GM18505 (cell line): ENCODE measurements around the gene LCN6.
"Not testable (repeated sequence)": the region's sequence is repeated elsewhere in the genome, so short reads cannot be mapped to it uniquely, and the experiment has no call there.

ENCODE experiments used
- ATAC-seq: cut with Tn5 transposase; IDR thresholded peaks from one replicate; pipeline ENCODE4 v1.9.1; 2021; ENCODE audit not compliant: unreplicated experiment
- POLR2A ChIP-seq: IDR thresholded peaks from 4 replicates; pipeline ENCODE4 v1.6.1; 2011; ENCODE audit warnings: borderline replicate concordance; ENCODE audit not compliant: insufficient read depth, insufficient read length; ENCODE audit errors: extremely low read depth

Gene LCN6

GRCh38 chr9:136787690-136788400, 39.5 kb upstream of the LCN6 start:
- no peak for TF ChIP-seq POLR2A

DNA sequence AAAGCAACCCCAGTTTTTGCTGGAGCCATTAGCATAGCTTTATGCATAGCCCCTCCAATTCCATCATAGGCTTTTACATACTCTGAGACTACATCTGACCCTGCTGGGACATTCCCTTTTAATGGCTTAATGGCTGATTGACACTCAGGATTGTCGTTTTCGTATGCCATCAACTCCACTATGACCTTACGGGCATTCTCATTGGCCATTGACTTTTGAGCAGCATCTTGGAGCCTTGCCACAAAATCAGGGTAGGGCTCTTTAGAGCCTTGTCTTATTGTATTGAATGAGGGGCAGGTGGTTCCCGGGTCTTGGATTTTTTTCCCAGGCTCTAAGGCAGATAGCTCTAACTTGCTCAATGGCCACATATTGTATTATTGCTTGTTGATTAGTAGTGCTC, 38.7 kb upstream of the LCN6 start:
- not testable (repeated sequence) for ATAC-seq

More at GRCh38 chr9:136787690-136788400, 39.5 kb upstream of the LCN6 start:
- ATAC-seq: no peak

- ATAC-seq: no peak
- no peak for TF ChIP-seq POLR2A
Measured at GRCh38 chr9:136786451-136786850, 38.1 kb upstream of the LCN6 start.

GRCh38 chr9:136785565-136786355, 37.4 kb upstream of the LCN6 start:
- ATAC-seq: not testable (repeated sequence)

GRCh38 chr9:136784997-136785361, 36.7 kb upstream of the LCN6 start:
- TF ChIP-seq POLR2A: no peak
- no peak for ATAC-seq

DNA sequence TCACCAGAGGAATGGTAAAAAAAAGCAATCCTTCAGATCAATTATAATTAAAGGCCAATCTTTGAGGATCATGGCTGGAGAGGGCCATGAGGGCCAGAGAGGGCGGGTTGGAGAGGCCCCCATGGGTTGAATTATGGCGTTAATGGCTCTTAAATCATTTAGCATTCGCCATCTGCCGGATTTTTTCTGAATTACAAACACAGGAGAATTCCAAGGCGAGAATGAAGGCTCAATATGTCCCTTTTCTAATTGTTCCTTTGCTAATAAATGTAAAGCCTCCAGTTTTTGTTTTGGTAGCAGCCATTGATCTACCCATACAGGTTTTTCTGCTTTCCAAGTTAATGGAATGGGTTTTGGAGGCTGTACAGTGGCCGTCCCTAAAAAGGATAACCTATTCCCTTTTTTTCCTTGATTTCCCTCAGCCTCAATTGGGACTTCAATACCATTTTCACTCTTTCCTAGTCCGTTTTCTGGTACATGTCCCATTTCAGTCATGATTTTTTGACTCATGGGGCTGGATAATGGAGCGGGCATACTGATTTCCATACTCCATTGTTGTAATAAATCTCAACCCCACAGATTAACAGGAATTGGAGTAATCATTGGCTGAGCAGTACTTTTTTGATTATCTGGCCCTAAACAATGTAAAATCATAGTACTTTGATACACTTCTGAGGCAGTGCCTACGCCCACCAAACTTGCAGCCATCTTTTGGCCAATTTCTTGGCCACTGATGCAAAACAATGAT, 36.1 kb upstream of the LCN6 start:
- no peak for ATAC-seq
- no peak for TF ChIP-seq POLR2A

- no peak for TF ChIP-seq POLR2A
- no peak for ATAC-seq
Measured at GRCh38 chr9:136782452-136782851, 34.1 kb upstream of the LCN6 start.

GRCh38 chr9:136779808-136780207, 31.5 kb upstream of the LCN6 start:
- TF ChIP-seq POLR2A: no peak
- ATAC-seq: no peak

DNA sequence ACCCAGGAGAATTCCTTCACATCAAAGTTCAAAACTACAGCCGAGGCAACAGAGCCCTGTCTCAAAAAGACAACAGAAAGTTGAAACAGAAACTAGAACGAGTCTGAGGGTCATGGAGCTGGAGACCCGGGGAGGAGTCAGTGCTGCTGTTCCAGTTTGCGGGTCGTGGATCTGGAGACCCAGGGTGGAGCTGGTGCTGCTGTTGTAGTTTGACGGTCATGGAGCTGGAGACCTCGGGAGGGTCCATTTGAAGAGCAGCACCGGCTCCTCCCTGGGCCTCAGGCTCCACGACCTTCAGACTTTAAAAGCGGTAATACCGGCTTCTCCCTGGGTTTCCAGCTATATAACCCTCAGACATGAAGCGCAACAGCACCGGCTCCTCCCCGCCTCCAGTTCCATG, 29.0 kb upstream of the LCN6 start:
- ATAC-seq: no peak

DNA sequence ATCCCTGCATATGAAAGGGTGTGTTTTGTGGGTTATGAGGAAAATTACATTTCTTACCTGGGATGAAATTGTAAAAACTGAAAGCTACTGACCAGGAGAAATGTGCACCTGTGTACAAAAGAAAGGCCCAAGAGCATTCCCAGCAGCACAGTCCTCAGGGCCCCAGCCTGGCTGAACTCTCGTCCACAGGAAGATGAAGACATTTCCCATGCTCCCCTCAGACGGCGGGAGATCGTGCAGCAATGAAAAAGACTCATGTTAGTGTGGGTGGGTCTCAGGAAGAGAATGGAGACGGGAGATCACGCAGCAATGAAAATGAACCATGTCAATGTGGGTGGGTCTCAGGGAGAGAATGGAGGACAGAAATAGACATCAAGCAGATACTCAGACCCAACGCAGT, 28.6 kb upstream of the LCN6 start:
- no peak for TF ChIP-seq POLR2A
- no peak for ATAC-seq

More for the DNA sequence above, 29.0 kb upstream of the LCN6 start:
- TF ChIP-seq POLR2A: no peak

- no peak for TF ChIP-seq POLR2A
- ATAC-seq: no peak
Measured at GRCh38 chr9:136775191-136775590, 26.9 kb upstream of the LCN6 start.

GRCh38 chr9:136774416-136775045, 26.2 kb upstream of the LCN6 start:
- ATAC-seq: no peak
- no peak for TF ChIP-seq POLR2A

- TF ChIP-seq POLR2A: no peak
- ATAC-seq: no peak
Measured at GRCh38 chr9:136773386-136774044, 25.2 kb upstream of the LCN6 start.

GRCh38 chr9:136771907-136772415, 23.6 kb upstream of the LCN6 start:
- ATAC-seq: no peak
- TF ChIP-seq POLR2A: no peak
